Neural progenitor cell (in vitro differentiated cells): Measurements from ENCODE around the gene MDM4.

ENCODE experiments used
- EZH2 ChIP-seq: fragments of 200-600 bp; sonication (generic); IDR thresholded peaks from 2 replicates; pipeline ENCODE4 v1.6.1; 2017; ENCODE audit warnings: antibody characterized with exemption, mild to moderate bottlenecking, moderate library complexity
- TF ChIP-seq, protein P1 (sequence below): fragments of 200-600 bp; sonication (generic); IDR thresholded peaks from 2 replicates; pipeline ENCODE4 v1.5.1; 2017; ENCODE audit warnings: antibody characterized with exemption, mild to moderate bottlenecking

DNA sequence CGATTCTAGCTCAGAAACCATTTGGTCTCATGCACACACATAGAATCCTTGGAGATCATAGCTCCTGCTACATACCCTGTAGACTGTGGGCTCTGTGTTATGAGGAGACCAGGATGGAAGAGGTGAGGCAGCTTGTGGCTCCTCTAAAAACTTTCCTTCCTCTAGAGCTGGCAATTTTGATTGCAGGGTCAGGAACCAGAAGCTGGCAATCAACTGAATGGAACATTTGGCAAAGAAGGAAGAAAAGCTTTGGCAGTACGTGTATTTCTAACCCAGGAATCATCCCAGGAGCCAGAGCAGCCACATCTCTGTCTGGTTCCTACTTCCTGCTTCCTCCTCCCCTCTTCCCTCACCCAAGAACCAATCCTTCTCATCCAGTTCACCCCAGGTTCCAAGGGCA lies 37.3 kb upstream of the MDM4 start:
- TF ChIP-seq EZH2: no peak
- TF ChIP-seq, protein P1, sequence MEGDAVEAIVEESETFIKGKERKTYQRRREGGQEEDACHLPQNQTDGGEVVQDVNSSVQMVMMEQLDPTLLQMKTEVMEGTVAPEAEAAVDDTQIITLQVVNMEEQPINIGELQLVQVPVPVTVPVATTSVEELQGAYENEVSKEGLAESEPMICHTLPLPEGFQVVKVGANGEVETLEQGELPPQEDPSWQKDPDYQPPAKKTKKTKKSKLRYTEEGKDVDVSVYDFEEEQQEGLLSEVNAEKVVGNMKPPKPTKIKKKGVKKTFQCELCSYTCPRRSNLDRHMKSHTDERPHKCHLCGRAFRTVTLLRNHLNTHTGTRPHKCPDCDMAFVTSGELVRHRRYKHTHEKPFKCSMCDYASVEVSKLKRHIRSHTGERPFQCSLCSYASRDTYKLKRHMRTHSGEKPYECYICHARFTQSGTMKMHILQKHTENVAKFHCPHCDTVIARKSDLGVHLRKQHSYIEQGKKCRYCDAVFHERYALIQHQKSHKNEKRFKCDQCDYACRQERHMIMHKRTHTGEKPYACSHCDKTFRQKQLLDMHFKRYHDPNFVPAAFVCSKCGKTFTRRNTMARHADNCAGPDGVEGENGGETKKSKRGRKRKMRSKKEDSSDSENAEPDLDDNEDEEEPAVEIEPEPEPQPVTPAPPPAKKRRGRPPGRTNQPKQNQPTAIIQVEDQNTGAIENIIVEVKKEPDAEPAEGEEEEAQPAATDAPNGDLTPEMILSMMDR: no peak
